ENCODE data around the gene HOXD4. TPM values are rescaled to one million over a fixed set of nuclear protein-coding genes. Genes with fewer than 3 reads are reported as not detected.

Gene HOXD4
- total RNA-seq, 1 experiment from 2014 or later = not detected

DNA sequence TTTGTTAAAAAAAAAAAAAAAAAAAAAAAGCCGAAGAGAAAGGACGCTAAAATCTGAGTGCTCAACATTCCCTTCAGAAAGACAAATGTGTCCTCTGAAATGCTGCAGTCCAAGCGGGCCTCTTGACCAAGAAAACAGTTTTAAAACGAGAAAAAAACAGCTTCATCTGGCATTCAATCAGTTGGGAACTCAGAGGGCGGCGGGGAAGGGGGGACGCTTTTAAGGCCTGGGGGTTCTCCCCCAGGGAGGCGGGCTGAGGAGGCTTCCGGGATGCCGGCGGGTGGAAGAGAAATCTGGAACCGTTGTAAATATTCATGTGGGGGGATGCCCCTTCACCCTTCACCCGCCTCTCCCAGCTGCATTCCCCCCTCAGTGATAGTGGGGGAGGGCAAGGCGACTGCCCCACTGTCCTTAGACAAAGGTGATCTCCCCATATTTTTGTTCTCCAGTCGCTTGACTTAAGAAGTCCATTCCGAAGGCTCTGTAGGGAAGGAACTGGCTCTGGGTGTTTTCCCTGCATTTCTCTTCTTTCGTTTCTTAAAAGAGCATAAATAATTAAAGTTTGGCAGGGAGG lies 47.5 kb upstream of the HOXD4 start:
- no peak for TF ChIP-seq CTCF (IDR thresholded peaks at IDR 0.05; ENCODE audit: unreplicated experiment)
- H3K9me3 Mint-ChIP-seq (ENCODE audit: unreplicated experiment) = no peaks in the 10 kb centered on the region
- CTCF ChIA-PET = interaction anchor here (0.6 to 2.3 kb wide), 3 partner anchors 7 to 1073 kb away, joined by 3 to 10 read pairs (median 3); no protein-coding TSS in a partner anchor
- H3K4me1 Mint-ChIP-seq (ENCODE audit: insufficient read depth, unreplicated experiment) = peaks cover 7% of the 10 kb centered on the region
- BruUV-seq (replicated peaks) = no TSS peak
- POLR2A ChIA-PET = no interaction called here
- intact Hi-C loops (cut with micrococcal nuclease) = no loop called here
- H3K27me3 Mint-ChIP-seq (ENCODE audit: insufficient read depth, unreplicated experiment) = peaks cover 27% of the 10 kb centered on the region
- no peak overlapping the region for H3K27ac Mint-ChIP-seq (ENCODE audit: low read depth, unreplicated experiment)
- no peaks in the 10 kb centered on the region for H3K36me3 Mint-ChIP-seq (ENCODE audit: insufficient read depth, unreplicated experiment)
- DNase-seq (ENCODE audit: unreplicated experiment) = no peak
- H3K4me3 Mint-ChIP-seq (ENCODE audit: unreplicated experiment) = no peak overlapping the region

GRCh38 chr2:176104316-176105077 lies 46.9 kb upstream of the HOXD4 start:
- no peak for TF ChIP-seq CTCF (IDR thresholded peaks at IDR 0.05; ENCODE audit: unreplicated experiment)
- intact Hi-C loops (cut with micrococcal nuclease) = no loop called here
- no TSS peak for BruUV-seq (replicated peaks)
- Mint-ChIP-seq H3K27ac (ENCODE audit: low read depth, unreplicated experiment) (no peak overlapping the region), H3K4me1 (ENCODE audit: insufficient read depth, unreplicated experiment) (peaks cover 7% of the 10 kb centered on the region), H3K27me3 (ENCODE audit: insufficient read depth, unreplicated experiment) (peaks cover 22% of the 10 kb centered on the region), H3K36me3 (ENCODE audit: insufficient read depth, unreplicated experiment) (no peaks in the 10 kb centered on the region), H3K9me3 (ENCODE audit: unreplicated experiment) (no peaks in the 10 kb centered on the region), H3K4me3 (ENCODE audit: unreplicated experiment) (no peak overlapping the region)
- ChIA-PET POLR2A (no interaction called here), CTCF (interaction anchor here (0.6 to 1.1 kb wide), 3 partner anchors 505 to 853 kb away, joined by 3 to 4 read pairs (median 3); no protein-coding TSS in a partner anchor)
- no peak for DNase-seq (ENCODE audit: unreplicated experiment)

- Mint-ChIP-seq H3K27ac (ENCODE audit: low read depth, unreplicated experiment) (no peak overlapping the region), H3K4me1 (ENCODE audit: insufficient read depth, unreplicated experiment) (peaks cover 7% of the 10 kb centered on the region), H3K9me3 (ENCODE audit: unreplicated experiment) (no peaks in the 10 kb centered on the region), H3K27me3 (ENCODE audit: insufficient read depth, unreplicated experiment) (peaks cover 22% of the 10 kb centered on the region), H3K4me3 (ENCODE audit: unreplicated experiment) (no peak overlapping the region), H3K36me3 (ENCODE audit: insufficient read depth, unreplicated experiment) (no peaks in the 10 kb centered on the region)
- ChIA-PET POLR2A (no interaction called here), CTCF (interaction anchor here (0.6 to 1.1 kb wide), 2 partner anchors 831 to 854 kb away, joined by 3 to 4 read pairs; no protein-coding TSS in a partner anchor)
- intact Hi-C loops (cut with micrococcal nuclease) = no loop called here
- no peak for DNase-seq (ENCODE audit: unreplicated experiment)
- BruUV-seq (replicated peaks) = no TSS peak
- no peak for TF ChIP-seq CTCF (IDR thresholded peaks at IDR 0.05; ENCODE audit: unreplicated experiment)
These were observed 46.1 kb upstream of the HOXD4 start for GRCh38 chr2:176105078-176105729.
